T-helper 1 cell (primary cell): ENCODE results near the gene EXOC6B.
A peak's percentile ranks its signal among the peaks of the same experiment; 100 is the strongest.

Source experiments
- DNase-seq, 5 donors: peaks; one replicate each; pipeline ENCODE4 v3.0.0-alpha.2; 2012 to 2020

The EXOC6B gene

GRCh38 chr2:72788756-72789155 is 37.1 kb downstream of the EXOC6B start:
- DNase-seq: no peak

- no peak for DNase-seq
Observed at GRCh38 chr2:72785517-72785916, 40.3 kb downstream of the EXOC6B start.

GRCh38 chr2:72782520-72782919 is 43.3 kb downstream of the EXOC6B start:
- no peak for DNase-seq

DNA sequence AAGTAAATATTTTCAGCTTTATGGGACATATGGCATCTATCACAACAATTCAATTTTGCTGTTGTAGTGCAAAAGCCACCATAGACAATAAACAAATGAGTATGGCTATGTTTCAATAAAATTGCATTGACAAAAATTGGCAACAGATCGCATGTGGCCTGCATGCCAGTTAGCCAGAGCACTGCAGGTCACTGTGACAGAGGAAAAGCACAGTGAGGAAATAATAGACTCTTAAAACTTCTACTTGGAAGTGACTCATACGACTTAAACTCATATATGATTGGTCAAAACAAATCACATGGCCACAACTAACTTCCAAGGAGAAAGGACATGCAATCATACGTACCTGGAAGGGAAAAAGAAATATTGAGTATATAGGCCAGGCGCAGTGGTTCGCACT is 44.4 kb downstream of the EXOC6B start:
- DNase-seq: no peak

DNA sequence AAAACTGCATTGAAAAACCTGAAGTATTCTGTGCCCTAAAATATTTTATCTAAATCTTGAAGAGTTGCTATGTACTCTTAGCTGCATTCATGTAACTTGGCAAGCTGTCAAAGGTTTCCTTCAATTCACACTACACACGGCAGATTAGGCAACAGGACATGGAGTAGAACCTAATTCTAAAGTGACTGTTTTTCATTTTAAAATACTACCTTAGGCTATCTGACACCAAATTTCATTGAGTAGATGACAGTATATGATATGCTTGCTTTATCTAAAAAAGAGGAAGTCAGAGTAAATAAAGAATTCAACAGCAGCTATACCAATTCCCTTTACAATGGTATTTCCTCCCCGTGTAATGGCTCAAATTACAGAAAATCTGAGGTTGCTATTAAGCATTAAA is 45.4 kb downstream of the EXOC6B start:
- DNase-seq: no peak

DNA sequence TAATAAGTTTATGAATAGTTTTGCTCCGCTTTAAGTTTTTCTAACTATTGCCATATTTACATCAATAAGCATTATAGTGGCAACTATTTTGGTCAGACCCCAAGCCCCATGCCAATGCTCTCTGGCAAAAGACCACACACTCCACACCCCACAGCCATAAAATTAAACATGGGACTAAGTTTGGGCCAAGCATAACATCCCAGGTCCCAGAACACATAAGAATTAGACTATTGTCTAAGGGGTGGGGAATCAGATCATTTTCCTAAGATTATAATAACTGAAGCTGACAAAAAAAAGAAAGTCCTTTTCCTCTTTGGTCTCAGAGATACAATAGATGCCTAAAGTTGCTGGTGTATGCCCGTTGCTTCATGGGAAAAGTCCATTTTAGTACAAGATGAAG is 46.3 kb downstream of the EXOC6B start:
- no peak for DNase-seq

GRCh38 chr2:72778410-72778809 is 47.4 kb downstream of the EXOC6B start:
- DNase-seq: no peak

- peak in 4 of 5 donors; percentile 27 to 64 (median 54) for DNase-seq
Observed at GRCh38 chr2:72770879-72771461, 54.9 kb downstream of the EXOC6B start.

GRCh38 chr2:72765997-72766609 is 59.7 kb downstream of the EXOC6B start:
- DNase-seq: no peak

GRCh38 chr2:72762276-72762675 is 63.6 kb downstream of the EXOC6B start:
- DNase-seq: no peak

- DNase-seq: no peak
Observed at GRCh38 chr2:72759755-72760154, 66.1 kb downstream of the EXOC6B start.

DNA sequence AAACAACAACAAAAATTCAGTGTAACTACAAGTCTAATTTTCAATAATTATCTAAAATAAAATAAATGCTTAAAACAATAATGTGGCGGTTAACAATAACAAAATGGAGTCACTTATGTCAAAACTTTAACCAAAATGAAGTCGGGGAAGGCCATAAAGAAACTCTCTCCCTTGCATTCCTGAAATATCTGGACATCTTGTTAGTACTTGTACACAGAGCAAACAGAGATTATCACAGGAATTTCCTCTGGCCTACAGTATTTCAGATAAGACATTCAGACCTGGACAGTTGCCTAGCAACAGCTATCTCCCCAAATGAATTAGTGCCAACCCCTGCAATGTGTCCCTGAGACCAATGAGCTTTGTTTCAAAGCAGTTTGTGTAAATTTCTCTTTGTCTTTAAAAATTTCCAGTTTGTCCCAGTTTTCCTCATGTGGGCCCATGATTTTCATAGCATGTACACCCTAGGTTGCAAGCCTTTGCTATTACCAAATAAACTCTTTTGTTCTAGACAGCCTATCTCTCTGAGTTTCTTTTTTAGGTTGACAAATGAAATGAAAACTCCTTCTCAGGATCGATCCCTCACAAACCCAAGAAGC is 68.6 kb downstream of the EXOC6B start:
- DNase-seq: no peak

- no peak for DNase-seq
Observed at GRCh38 chr2:72755647-72756423, 70.0 kb downstream of the EXOC6B start.

DNA sequence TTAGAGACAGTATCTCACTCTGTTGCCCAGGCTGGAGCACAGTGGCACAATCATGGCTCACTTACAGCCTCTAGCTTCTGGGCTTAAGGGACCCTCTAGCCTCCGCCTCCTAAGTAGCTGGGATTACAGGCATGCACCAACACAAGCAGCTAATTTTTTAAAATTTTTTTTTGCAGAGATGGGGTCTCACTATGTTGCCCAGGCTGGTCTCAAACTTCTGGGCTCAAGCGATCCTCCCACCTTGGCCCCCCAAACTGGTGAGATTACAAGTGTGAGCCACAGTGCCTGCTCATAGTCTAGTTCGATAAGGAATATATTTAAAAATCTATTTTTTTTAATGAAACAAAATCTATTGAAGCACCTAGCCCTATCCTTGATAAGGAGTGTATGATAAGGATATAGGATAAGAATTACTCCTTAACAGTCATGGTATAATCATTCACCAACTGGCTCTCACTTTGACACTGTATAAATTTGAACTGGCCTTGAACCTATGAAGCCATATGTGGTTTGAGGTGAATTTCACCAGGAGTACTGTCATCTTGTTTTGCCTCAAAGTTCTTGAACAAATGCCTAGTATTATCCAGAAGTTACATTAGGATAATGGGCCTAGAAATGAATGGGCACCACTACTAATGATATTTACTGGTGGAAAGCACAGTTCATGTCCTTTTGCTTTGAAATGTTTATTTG is 71.1 kb downstream of the EXOC6B start:
- no peak for DNase-seq

DNA sequence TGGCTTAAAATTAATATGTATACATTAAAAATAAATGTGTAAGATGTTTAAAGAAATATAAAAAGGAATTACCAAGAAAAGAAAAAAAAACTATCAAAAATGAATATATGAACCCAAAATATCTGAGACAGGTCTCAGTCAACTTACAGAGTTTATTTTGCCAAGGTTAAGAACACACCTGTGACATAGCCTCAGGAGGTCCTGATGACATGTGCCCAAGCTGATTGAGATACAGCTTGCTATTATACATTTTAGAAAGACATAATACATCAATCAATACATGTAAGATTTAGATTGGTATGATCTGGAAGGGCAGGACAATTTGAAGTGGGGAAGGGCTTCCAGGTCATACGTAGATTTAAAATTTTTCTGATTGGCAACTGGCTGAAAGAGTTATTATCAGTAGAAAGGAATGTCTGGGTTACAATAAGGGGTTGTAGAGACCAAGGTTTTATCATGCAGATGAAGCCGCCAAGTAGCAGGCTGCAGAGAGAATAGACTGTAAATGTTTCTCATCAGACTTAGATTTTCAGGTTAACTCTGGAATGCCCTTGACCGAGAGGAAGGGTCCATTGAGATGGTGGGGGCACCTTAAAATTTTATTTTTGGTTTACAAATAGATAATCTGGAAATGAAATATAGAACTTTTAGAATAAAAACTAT is 74.7 kb downstream of the EXOC6B start:
- DNase-seq: no peak

DNA sequence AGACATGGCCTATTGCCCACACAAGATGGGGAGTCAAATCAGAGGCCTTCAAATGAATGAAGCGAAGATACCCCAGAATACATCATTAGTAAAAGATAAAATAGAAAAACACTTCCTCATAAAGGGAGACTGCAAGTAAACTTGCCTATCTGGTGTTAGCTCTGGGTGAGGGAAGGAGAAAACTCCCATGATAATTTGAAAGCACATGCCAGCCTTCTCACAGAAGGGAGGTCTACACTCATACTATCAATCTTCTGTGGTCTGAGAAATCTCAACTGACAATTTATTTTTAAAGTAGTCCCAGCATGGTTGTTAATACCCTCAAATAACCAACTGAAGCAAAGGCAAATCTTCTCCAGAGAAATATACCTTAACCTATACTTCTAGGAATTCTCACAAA is 75.4 kb downstream of the EXOC6B start:
- DNase-seq: no peak

GRCh38 chr2:72747344-72747743 is 78.5 kb downstream of the EXOC6B start:
- no peak for DNase-seq

- peak in 1 of 5 donors; percentile 23 for DNase-seq
Observed at GRCh38 chr2:72745679-72746368, 80.0 kb downstream of the EXOC6B start.

GRCh38 chr2:72744049-72744448 is 81.8 kb downstream of the EXOC6B start:
- DNase-seq: no peak

DNA sequence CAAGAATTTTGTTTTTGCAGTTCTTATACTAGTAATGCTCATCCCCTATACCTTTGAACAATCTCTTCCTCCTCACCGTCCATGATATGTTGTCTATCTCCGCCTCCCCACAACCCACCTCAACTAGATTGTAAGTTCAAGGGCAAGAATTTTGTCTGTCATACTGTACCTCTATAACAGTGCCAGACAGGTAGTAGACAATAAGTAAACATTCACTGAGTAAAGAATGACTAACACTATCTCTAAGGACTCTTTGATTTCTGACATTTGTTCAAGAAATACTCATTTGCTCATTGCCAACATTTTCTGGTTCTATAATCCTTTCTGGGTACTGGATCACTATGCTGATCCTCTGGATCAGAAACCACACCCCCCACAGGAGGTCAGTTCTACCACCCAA is 82.4 kb downstream of the EXOC6B start:
- no peak for DNase-seq

GRCh38 chr2:72738096-72738495 is 87.7 kb downstream of the EXOC6B start:
- DNase-seq: no peak

GRCh38 chr2:72734432-72734831 is 91.4 kb downstream of the EXOC6B start:
- DNase-seq: no peak
